ENCODE measurements around the gene EID2B. TPM values are rescaled to one million over a fixed set of nuclear protein-coding genes. Genes with fewer than 3 reads are reported as not detected.

EID2B gene
- total RNA-seq, 1 donor from 2014 or later: 4.0 TPM

DNA sequence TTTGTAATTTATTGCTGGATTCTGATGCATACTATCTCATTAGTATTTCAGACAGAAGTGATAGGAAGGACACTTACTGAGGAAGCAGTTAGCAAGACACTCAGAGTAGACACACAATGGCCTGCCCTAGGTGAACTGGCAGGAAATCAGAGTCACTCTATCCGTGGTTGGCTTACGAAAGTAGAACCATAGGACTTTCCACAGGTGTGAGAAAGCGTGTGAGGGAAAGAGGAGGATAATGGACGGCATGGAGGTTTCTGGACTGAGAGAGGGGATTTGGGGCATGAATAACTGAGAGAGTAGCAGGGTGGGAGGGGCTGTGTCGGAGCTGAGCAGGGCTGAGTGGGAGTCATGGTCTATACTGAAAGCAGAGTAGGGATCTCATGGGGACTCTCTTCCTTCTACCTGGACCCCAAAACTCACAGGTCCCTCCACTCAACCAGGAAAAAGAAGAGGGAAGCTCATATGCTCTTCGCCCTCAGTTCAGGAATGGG lies 26.0 kb upstream of the EID2B start:
- no peak overlapping the region for H3K27ac Mint-ChIP-seq
- peaks cover 27% of the 10 kb centered on the region for H3K27me3 Mint-ChIP-seq (ENCODE audit: low read depth)
- no peaks in the 10 kb centered on the region for H3K36me3 Mint-ChIP-seq
- H3K9me3 Mint-ChIP-seq: no peaks in the 10 kb centered on the region
- DNase-seq (ENCODE audit: low spot score in 2 of 2, unreplicated experiment in 2 of 2): no peak
- TF ChIP-seq CTCF (IDR thresholded peaks at IDR 0.05; ENCODE audit: unreplicated experiment): no peak
- H3K4me1 Mint-ChIP-seq: peaks cover 10% of the 10 kb centered on the region
- no peak overlapping the region for H3K4me3 Mint-ChIP-seq

- Mint-ChIP-seq H3K4me3 (no peak overlapping the region), H3K27me3 (ENCODE audit: low read depth) (peaks cover 31% of the 10 kb centered on the region)
These were observed 25.4 kb upstream of the EID2B start for GRCh38 chr19:39557811-39558623.

GRCh38 chr19:39555883-39556282 lies 23.2 kb upstream of the EID2B start:
- peaks cover 10% of the 10 kb centered on the region for H3K4me1 Mint-ChIP-seq
- H3K36me3 Mint-ChIP-seq: no peaks in the 10 kb centered on the region
- no peak for TF ChIP-seq CTCF (IDR thresholded peaks at IDR 0.05; ENCODE audit: unreplicated experiment)
- H3K27ac Mint-ChIP-seq: no peak overlapping the region
- DNase-seq (ENCODE audit: low spot score in 2 of 2, unreplicated experiment in 2 of 2): no peak
- H3K27me3 Mint-ChIP-seq (ENCODE audit: low read depth): peaks cover 31% of the 10 kb centered on the region
- H3K4me3 Mint-ChIP-seq: no peak overlapping the region
- no peaks in the 10 kb centered on the region for H3K9me3 Mint-ChIP-seq

More at GRCh38 chr19:39557811-39558623, 25.4 kb upstream of the EID2B start:
- no peaks in the 10 kb centered on the region for H3K36me3 Mint-ChIP-seq
- H3K4me1 Mint-ChIP-seq: peaks cover 10% of the 10 kb centered on the region
- H3K27ac Mint-ChIP-seq: no peak overlapping the region
- TF ChIP-seq CTCF (IDR thresholded peaks at IDR 0.05; ENCODE audit: unreplicated experiment): no peak
- H3K9me3 Mint-ChIP-seq: no peaks in the 10 kb centered on the region
- no peak for DNase-seq (ENCODE audit: low spot score in 2 of 2, unreplicated experiment in 2 of 2)

- no peaks in the 10 kb centered on the region for H3K36me3 Mint-ChIP-seq
- no peak overlapping the region for H3K27ac Mint-ChIP-seq
These were observed 22.2 kb upstream of the EID2B start for GRCh38 chr19:39554701-39555311.

DNA sequence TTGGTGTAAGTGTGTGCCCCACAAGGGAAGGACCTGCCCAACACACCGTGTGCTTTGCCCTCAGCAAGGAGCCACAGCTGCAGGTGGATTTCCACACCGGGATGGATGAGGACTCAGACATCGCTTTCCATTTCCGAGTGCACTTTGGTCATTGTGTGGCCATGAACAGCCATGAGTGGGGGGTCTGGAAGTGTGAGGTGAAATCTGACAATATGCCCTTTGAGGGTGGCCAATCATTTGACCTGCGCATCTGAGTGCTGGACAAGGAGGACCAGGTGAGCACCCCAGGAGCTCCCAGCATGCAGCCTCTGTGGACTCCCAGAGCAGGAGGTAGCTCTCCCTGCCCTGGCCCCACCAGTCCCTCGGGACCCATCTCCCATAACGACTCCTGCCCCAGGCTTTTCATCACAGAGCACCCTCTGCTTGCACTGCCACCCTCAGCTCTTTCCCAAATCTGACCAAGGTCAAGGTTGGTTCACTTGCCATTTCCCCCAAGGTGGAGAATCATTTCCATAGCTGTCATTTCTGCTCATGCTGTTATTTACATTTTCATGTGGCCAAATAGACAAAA lies 20.5 kb upstream of the EID2B start:
- Mint-ChIP-seq H3K27me3 (ENCODE audit: low read depth) (peaks cover 25% of the 10 kb centered on the region), H3K4me1 (peaks cover 5% of the 10 kb centered on the region), H3K4me3 (no peak overlapping the region), H3K9me3 (no peaks in the 10 kb centered on the region), H3K36me3 (no peaks in the 10 kb centered on the region), H3K27ac (no peak overlapping the region)
- no peak for TF ChIP-seq CTCF (IDR thresholded peaks at IDR 0.05; ENCODE audit: unreplicated experiment)
- no peak for DNase-seq (ENCODE audit: low spot score in 2 of 2, unreplicated experiment in 2 of 2)

More at GRCh38 chr19:39554701-39555311, 22.2 kb upstream of the EID2B start:
- no peaks in the 10 kb centered on the region for H3K9me3 Mint-ChIP-seq
- peaks cover 26% of the 10 kb centered on the region for H3K27me3 Mint-ChIP-seq (ENCODE audit: low read depth)
- no peak for TF ChIP-seq CTCF (IDR thresholded peaks at IDR 0.05; ENCODE audit: unreplicated experiment)
- peaks cover 10% of the 10 kb centered on the region for H3K4me1 Mint-ChIP-seq
- DNase-seq (ENCODE audit: low spot score in 2 of 2, unreplicated experiment in 2 of 2): no peak
- no peak overlapping the region for H3K4me3 Mint-ChIP-seq

Measured in mesothelial cell of epicardium (in vitro differentiated cells).